Upper lobe of right lung (tissue), 1 donor: ENCODE measurements around the gene SMARCB1. TPM values are rescaled to one million over a fixed set of nuclear protein-coding genes. Genes with fewer than 3 reads are reported as not detected.

Experiments used
- ATAC-seq: fragments of 200-7000 bp; cut with Tn5 transposase; one replicate; pipeline ENCODE4 v1.9.1; 2020; ENCODE audit warnings: mild to moderate bottlenecking, moderate library complexity
- DNase-seq: peaks from one replicate; pipeline ENCODE4 v3.0.0-alpha.2; 2020
- H3K27ac ChIP-seq: fragments of 200-600 bp; one replicate; pipeline ENCODE4 v1.8.0; 2022
- H3K27me3 ChIP-seq: fragments of 200-600 bp; one replicate; pipeline ENCODE4 v1.8.0; 2022; ENCODE audit warnings: mild to moderate bottlenecking
- H3K36me3 ChIP-seq: fragments of 200-600 bp; one replicate; pipeline ENCODE4 v1.8.0; 2022
- H3K4me1 ChIP-seq: fragments of 200-600 bp; one replicate; pipeline ENCODE4 v1.8.0; 2022
- H3K4me3 ChIP-seq: fragments of 200-600 bp; one replicate; pipeline ENCODE4 v1.8.0; 2022; ENCODE audit warnings: mild to moderate bottlenecking
- H3K9me3 ChIP-seq: fragments of 200-600 bp; one replicate; pipeline ENCODE4 v1.8.0; 2022
- CTCF ChIP-seq: fragments of 200-600 bp; IDR thresholded peaks from one replicate; pipeline ENCODE4 v1.8.0; 2022; ENCODE audit warnings: antibody characterized with exemption
- intact Hi-C: fragments of 100-400 bp; cut with DNase I; formaldehyde crosslinking; loops from one replicate; pipeline ENCODE4 v1.11.0; 2022
- total RNA-seq: library from RNA; stranded (reverse); fragmentation: NEBNext Ultra II Directional; extraction: Animal tissue kit (Norgen Biotek cat#: 25700); gene quantifications from one replicate; pipeline ENCODE4 v1.2.1, GENCODE V29; 2021
- donor health status: DM: no; HTN: yes; CAD: no; lungs with severe emphysema.

Gene SMARCB1
- total RNA-seq, 1 donor from 2014 or later, result 59.6 TPM

DNA sequence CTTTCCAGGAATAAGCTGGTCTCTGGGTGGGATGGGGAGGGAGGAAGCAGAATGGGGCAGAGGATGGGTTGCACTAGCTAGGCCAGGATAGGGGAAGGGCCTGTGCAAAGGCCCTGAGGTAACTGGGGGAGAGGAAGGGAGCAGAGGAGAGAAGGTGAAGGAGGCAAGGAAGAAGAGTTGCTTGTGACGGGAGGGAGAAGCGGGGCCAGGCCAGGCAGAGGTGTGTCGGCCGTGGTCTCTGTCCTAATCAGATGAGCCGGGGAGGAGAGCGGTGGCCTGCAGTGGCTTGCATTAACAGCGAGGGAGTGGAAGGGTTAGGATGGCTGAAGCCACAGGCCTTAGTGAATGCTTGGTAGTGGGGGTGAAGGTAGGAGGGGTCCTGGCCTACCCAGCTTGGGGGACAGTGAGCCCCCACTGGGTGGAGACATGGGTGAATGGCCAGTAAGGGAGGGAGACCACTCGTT lies 58.0 kb downstream of the SMARCB1 start:
- intact Hi-C loops, result loop anchor here (10.0 kb wide), 1 partner anchor 70 kb away; the partner anchor contains the start of gene MMP11
- H3K36me3 ChIP-seq, result no peaks in the 10 kb centered on the region
- no peak for ATAC-seq
- H3K27me3 ChIP-seq, result peaks cover 2% of the 10 kb centered on the region
- no peaks in the 10 kb centered on the region for H3K9me3 ChIP-seq
- H3K4me3 ChIP-seq, result no peak overlapping the region
- no peak overlapping the region for H3K27ac ChIP-seq
- H3K4me1 ChIP-seq, result peaks cover 19% of the 10 kb centered on the region
- no peak for TF ChIP-seq CTCF
- no peak for DNase-seq

DNA sequence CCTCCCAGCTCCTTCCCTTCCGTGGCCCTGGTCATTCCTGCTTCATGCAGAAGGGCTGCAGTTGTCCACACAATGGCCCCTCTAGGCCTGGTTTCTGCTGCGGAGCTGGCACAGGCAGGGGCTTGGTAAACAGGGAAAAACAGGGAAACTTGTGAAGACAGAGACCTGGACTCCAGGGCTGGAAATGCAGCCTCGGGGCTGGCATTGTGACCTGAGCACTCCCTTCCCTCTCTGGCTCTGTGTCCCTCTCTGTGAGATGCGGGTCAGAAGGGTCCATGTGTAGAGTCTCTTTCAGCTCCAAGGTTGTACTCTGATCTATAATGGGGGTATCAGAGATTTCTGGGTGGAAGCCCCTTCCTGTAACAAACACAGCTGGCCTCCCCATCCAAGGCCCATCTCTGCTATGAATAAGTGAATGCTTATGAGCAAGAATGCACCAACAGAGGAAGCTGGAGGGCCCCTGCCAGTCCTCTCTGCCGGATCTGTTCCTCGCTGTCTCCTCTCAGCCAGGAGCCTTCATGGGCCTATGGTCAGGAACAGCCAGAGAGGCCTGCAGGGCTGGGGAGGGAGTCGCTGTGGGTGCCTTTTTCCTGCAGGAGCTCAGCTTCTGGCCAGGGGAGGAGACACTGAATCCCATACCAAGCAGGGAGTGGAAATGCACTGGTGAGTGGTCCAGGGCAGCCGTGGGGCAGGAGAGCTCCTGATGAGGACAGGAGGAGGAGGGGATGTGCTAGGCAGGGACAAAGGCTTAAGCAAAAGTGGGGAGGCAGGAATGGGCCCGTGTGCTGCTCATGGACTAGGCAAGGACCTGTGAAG lies 58.7 kb downstream of the SMARCB1 start:
- Histone ChIP-seq H3K27ac (no peak overlapping the region), H3K9me3 (no peaks in the 10 kb centered on the region), H3K4me3 (no peak overlapping the region), H3K27me3 (peaks cover 7% of the 10 kb centered on the region), H3K4me1 (peaks cover 21% of the 10 kb centered on the region), H3K36me3 (no peaks in the 10 kb centered on the region)
- ATAC-seq, result no peak
- DNase-seq, result no peak
- intact Hi-C loops, result loop anchor here (10.0 kb wide), 1 partner anchor 71 kb away; the partner anchor contains the start of gene MMP11
- no peak for TF ChIP-seq CTCF

- H3K27me3 ChIP-seq, result peaks cover 7% of the 10 kb centered on the region
- intact Hi-C loops, result loop anchor here (10.0 kb wide), 1 partner anchor 71 kb away; the partner anchor contains the start of gene MMP11
- H3K4me1 ChIP-seq, result peaks cover 21% of the 10 kb centered on the region
- no peak for DNase-seq
- no peak overlapping the region for H3K27ac ChIP-seq
- no peak for TF ChIP-seq CTCF
- H3K36me3 ChIP-seq, result no peaks in the 10 kb centered on the region
- ATAC-seq, result no peak
- no peaks in the 10 kb centered on the region for H3K9me3 ChIP-seq
- H3K4me3 ChIP-seq, result no peak overlapping the region
These were observed 59.3 kb downstream of the SMARCB1 start for GRCh38 chr22:23846081-23846469.

- H3K27me3 ChIP-seq, result peaks cover 7% of the 10 kb centered on the region
- H3K4me1 ChIP-seq, result peaks cover 21% of the 10 kb centered on the region
- no peaks in the 10 kb centered on the region for H3K9me3 ChIP-seq
- no peak for TF ChIP-seq CTCF
- ATAC-seq (no peak), DNase-seq (no peak)
- no peak overlapping the region for H3K27ac ChIP-seq
- H3K4me3 ChIP-seq, result no peak overlapping the region
- no peaks in the 10 kb centered on the region for H3K36me3 ChIP-seq
- intact Hi-C loops, result loop anchor here (10.0 kb wide), 1 partner anchor 73 kb away; the partner anchor contains the start of gene MMP11
These were observed 60.6 kb downstream of the SMARCB1 start for GRCh38 chr22:23847310-23847920.

DNA sequence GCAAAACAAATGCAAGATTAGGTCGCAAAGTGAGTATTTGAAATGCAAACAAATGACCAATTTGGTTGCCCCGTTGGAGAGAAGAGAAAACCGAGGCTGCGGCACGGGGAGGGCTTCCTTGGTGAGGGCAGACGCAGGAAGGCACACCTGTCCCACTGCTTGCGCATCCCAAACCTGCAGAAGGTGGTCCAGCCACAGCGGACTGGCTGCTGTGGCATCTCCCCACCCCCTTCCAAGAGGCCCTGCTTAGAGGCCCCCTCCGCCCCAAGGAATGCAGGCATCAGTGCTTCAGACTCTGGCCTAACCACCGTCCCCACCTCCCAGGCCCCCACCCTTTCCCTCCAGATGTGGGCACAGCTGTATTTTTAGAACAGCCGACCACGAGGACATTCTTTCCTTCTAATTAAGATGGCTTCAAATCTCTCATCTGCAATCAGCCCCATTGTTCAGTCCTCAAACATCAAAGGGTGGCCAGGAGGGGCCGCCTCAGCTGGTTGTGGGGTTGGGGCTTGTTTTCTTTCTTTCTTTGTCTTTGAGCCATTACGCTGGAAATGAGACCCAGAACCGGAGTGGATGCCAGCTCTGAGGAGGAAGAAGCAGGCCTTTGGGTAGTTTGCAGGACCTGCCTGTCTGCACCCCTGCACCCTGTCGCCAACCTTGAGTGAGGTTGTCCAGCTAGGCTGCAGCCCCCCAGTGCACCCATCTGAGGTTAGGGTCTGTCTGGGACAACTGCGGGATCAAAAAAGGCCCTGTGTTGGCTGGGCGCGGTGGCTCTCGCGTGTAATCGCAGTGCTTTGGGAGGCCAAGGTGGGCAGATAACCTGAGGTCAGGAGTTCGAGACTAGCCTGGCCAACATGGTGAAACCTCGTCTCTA lies 61.5 kb downstream of the SMARCB1 start:
- no peak overlapping the region for H3K4me3 ChIP-seq
- H3K36me3 ChIP-seq, result no peaks in the 10 kb centered on the region
- H3K4me1 ChIP-seq, result peaks cover 21% of the 10 kb centered on the region
- ATAC-seq, result no peak
- no peaks in the 10 kb centered on the region for H3K9me3 ChIP-seq
- H3K27ac ChIP-seq, result no peak overlapping the region
- peaks cover 7% of the 10 kb centered on the region for H3K27me3 ChIP-seq
- intact Hi-C loops, result loop anchor here (10.0 kb wide), 1 partner anchor 73 kb away; the partner anchor contains the start of gene MMP11
- DNase-seq, result no peak
- no peak for TF ChIP-seq CTCF
